Superior temporal gyrus (tissue), 1 donor: ENCODE measurements around the gene TRAPPC1.

Experiments used
- DNase-seq: peaks from one replicate; pipeline ENCODE4 v3.0.0-alpha.2; 2016; ENCODE audit errors: extremely low spot score

TRAPPC1 gene

GRCh38 chr17:7903154-7904103 lies 28.3 kb downstream of the TRAPPC1 start:
- no peak for DNase-seq

DNA sequence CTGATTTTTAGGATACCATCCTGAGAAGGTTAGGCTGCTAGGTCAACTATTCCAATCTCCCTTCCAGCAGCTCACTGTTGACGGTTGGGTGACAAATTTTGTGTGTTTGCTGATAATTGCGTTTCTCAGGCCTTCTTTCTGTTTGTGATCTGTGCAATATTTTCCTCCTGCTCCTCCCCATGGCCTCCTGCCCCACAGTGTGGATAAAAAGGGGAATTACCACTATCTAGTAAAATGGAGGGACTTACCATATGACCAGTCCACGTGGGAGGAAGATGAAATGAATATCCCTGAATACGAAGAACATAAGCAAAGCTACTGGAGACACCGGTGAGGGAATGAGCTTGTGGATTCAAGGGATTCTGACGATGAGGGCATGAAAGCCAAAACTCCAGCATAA lies 34.0 kb downstream of the TRAPPC1 start:
- peak; percentile 82 for DNase-seq

DNA sequence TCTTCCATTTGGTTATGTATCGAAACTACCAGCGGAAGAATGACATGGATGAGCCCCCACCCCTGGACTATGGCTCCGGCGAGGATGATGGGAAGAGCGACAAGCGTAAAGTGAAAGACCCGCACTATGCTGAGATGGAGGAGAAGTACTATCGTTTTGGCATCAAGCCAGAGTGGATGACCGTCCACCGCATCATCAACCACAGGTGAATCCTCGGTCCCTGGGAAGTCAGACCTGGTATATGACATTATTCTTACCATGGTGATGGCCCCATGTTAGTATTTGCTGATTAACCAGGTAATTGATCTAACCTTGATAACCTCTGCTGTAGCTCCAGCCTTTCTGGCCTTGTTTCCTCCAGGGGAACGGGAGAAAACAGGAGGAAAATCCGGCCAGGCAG lies 34.7 kb downstream of the TRAPPC1 start:
- DNase-seq, result no peak

DNA sequence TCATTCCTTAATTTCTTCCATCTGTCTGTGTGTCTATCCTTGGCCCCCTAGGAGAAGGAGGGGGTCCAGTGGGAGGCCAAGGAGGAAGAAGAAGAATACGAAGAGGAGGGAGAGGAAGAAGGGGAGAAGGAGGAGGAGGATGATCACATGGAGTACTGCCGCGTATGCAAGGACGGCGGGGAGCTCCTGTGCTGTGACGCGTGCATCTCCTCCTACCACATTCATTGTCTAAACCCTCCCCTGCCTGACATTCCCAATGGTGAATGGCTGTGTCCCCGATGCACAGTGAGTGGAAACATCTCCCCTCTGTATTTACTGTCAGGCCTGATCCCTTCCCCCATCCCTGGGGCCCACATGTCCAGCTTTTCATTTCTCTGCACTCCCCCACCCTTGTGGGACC lies 36.9 kb downstream of the TRAPPC1 start:
- DNase-seq, result no peak

GRCh38 chr17:7894226-7894625 lies 37.5 kb downstream of the TRAPPC1 start:
- DNase-seq, result no peak

- DNase-seq, result no peak
These were observed 38.4 kb downstream of the TRAPPC1 start for GRCh38 chr17:7893187-7893880.

DNA sequence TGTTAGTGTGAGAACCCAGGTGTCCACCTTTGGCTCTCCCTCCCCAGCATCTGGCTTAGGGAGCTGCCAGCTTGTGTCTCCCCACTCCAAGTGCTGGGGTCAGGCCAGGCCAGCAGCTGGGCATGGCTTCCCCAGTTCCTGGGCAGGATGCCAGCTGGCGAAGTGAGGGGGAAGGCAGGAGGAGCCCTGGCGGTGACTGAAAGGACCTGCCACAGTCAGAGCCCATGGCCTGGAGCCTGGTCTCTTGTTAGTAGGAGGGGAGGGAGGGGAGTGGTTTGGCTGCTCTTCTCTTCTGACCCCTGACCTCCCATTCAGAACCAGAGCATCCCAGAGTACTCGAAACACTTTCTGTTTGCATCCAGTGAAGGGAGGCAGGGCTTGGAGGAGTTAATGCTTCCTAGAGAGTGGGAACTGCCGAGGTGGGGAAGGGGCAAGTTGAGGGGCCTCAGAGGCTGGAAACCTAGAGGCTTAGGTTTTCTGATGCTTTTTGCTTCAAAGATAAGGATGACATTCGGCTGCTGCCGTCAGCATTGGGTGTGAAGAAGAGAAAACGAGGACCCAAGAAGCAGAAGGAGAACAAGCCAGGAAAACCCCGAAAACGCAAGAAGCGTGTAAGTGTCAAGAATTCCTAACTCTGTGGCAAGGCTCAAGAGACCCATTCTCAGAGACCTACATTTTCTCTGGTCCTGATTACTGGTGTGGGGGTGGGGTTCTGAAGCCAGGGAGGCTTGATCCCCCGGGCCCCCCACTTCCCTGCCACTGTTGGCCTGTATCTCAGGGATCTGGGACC lies 42.4 kb downstream of the TRAPPC1 start:
- peak; percentile 96 for DNase-seq

DNA sequence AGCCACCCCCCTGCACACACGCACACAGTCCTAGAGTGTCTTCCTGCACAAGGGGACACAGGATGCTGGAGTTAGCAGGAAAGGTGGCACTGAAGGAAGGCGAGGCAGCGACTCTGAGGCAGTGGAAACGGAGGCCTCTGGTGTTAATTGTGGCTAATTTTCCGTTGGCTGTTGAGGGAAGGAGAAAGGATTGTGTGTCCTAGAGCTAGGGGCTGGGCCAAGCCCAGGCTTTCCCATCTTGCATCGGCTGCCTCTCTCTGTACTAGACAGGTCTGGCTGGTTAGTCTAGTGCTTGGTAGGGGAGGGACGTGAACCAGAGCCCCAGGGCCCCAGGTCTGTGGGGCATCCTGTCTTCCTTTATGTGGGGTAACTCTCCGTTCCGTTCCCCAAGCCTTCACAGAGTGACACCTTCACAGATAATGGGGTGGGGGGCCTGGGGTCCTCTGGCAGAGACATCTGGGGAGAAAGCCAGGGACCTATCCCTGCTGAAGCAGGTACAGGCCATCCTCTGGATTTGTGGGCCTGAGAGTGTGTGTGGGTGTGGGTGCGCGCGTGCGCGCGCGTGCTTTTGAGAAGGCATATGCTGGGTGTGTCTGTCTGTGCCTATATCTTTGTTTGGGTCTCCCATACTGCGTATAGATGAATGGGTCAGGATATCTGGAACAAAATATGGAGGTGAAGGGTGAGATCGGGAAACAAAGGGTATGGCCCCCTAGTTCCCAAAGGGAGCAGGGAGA lies 43.4 kb downstream of the TRAPPC1 start, which contains the start of gene CHD3:
TSS of gene CHD3 (plus strand) at position 606 of the 737 bp plus-strand sequence. CDS start 212 bp downstream, outside the sequence.
- DNase-seq, result peak; percentile 28

DNA sequence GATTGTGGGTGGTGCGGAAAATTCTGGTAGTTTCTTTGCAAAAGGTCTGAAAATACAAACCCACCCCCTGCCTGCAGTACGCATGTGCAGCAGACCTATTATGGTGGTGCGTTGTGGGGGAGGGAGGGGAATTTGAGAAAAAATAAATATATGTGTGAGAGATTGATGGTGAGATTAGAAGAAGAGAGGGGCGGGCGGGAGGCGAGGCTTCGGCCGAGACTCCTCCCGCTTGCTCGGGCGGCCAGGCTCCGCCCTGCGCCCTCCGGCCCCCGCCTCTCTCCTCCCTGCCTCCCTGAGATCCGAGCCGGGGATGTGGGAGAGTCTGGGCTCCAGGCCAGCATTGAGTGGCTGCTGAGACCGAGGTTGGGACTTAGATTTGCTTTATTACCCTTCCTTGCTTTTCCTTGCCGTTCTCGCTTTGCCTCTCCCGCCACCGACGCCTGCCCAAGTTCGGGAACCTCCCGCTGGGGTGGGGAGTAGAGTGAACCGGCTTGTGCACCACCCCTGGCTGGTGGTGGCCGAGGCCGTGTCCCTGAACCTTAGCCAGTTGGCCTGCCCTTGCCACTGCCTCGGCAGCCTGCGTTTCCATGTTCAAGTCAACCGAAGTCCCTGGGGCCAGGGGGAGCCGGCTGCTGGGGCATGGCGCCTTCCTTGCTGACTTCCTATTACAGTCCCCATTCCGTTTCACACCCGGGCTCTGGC lies 44.1 kb downstream of the TRAPPC1 start:
- peak; percentile 91 for DNase-seq

- DNase-seq, result peak; percentile 41
These were observed 44.7 kb downstream of the TRAPPC1 start for GRCh38 chr17:7887038-7887481.

DNA sequence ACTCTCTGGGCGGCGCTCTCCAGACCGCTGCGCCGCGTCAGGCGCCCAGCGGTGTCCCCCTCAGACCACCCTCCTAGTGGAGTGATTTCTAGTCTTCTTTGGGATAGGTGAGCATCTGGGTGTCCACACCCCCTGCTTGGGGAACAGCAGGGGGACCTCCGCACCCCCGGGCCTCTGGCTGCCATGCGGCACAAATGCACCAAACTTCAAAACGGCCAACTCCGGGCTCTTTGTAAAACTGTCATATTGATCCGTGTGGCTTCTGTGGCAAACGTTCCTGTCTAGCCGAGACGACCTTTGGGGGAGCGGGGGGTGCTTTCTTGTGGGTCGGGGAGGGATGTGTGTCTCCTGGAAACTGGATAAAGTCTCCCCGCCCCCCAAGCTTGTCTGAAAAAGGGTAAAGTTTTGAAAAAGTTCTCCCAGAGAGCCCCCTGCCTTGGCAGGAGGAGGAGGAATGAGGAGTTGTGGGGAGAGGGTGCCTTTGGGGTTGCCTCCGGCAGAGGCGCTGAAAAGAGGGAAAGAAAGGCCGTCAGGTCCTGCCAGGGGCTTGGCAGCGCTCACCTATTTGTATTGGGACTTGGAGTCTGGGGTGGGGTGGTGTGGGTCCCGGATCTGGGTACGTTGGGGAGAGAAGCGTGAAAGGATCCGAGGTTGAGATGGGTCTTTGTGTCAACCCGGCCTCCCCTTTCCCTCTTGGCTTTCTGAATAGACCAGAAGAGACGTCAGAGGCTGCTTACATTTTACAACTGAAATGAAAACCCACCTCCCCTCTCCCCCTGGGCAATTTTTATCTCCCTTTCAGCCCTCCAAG lies 45.3 kb downstream of the TRAPPC1 start:
- DNase-seq, result peak; percentile 19

GRCh38 chr17:7885367-7886226 lies 46.1 kb downstream of the TRAPPC1 start:
- peak; percentile 14 for DNase-seq

GRCh38 chr17:7884581-7885366 lies 47.0 kb downstream of the TRAPPC1 start:
- DNase-seq, result no peak

GRCh38 chr17:7883781-7884386 lies 47.9 kb downstream of the TRAPPC1 start:
- DNase-seq, result no peak

DNA sequence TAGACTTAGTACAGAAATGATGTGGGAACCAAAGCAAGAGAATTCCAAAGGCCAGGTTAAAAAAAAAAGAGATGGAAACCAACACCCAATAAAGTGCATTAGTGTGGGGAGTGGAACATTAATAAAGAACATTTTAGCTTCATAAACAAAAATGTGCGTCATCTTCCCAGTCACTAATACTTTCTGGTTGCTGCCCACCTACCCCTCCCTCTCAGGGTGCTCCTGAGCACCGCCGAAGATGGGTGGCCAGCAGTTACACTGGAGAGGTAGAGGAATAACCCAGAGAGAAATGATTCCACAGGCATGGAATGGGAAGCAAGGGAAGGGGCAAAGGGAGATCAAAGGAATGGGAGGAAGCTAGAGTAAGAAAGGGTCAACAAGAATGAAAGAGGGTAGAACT lies 49.1 kb downstream of the TRAPPC1 start:
- DNase-seq, result peak; percentile 16

DNA sequence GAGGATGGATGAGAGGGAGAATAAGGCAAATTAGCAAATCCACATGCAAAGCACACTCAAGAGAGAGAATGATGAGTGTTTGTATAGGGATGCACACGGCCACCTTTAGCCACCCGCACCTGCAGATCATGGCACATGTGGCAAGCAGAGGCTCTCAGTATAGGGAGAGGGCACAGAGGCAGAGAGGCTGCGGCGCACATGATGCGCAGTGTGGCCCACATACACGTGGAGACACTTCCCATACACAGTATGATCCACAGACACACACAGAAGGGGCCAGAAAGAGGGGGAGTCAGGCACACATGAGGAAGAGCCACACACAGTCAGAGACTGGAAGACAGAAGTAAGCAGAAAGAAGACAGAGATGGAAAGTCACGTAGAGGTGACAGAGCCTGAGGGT lies 49.7 kb downstream of the TRAPPC1 start:
- no peak for DNase-seq

GRCh38 chr17:7881276-7882054 lies 50.3 kb downstream of the TRAPPC1 start:
- peak; percentile 53 for DNase-seq
